Upper lobe of left lung (tissue), 6 donors: Measurements from ENCODE around the gene TTC32. TPM values are rescaled to one million over a fixed set of nuclear protein-coding genes. Genes with fewer than 3 reads are reported as not detected.

Source experiments
- ATAC-seq, 2 donors: fragments of 200-7000 bp; cut with Tn5 transposase; one replicate each; pipeline ENCODE4 v1.9.1; 2022; ENCODE audit warnings: mild to moderate bottlenecking in 2 of 2, moderate library complexity in 2 of 2; ENCODE audit not compliant: low FRiP score in 2 of 2
- DNase-seq, 2 donors: peaks; one replicate each; pipeline ENCODE4 v3.0.0-alpha.2; 2019 to 2020
- H3K27ac ChIP-seq, 4 donors: fragments of 200-600 bp; sonication (generic); one replicate each; pipeline ENCODE4 v1.5.1; 2016 to 2019
- H3K27me3 ChIP-seq, 4 donors: fragments of 200-600 bp; sonication (generic); one replicate each; pipeline ENCODE4 v1.5.1; 2017 to 2019
- H3K36me3 ChIP-seq, 4 donors: fragments of 200-600 bp; sonication (generic); one replicate each; pipeline ENCODE4 v1.5.1; 2016 to 2019
- H3K4me1 ChIP-seq, 4 donors: fragments of 200-600 bp; sonication (generic); one replicate each; pipeline ENCODE4 v1.5.1; 2018 to 2019
- H3K4me3 ChIP-seq, 4 donors: fragments of 200-600 bp; sonication (generic); one replicate each; pipeline ENCODE4 v1.5.1; 2017 to 2019; ENCODE audit warnings: mild to moderate bottlenecking in 2 of 4, moderate library complexity in 1 of 4
- H3K9me3 ChIP-seq, 4 donors: fragments of 200-600 bp; sonication (generic); one replicate each; pipeline ENCODE4 v1.5.1; 2018 to 2019
- EP300 ChIP-seq, 4 donors: sonication (generic); formaldehyde crosslinking; IDR thresholded peaks; one replicate each; pipeline ENCODE4 v1.5.1; 2017; ENCODE audit warnings: antibody characterized with exemption in 4 of 4, control low read depth in 2 of 4
- POLR2A ChIP-seq, 4 donors: fragments of 450-650 bp; IDR thresholded peaks; one replicate each; pipeline ENCODE4 v1.5.1; 2016 to 2017; ENCODE audit warnings: antibody characterized with exemption in 4 of 4, mild to moderate bottlenecking in 2 of 4
- POLR2AphosphoS5 ChIP-seq, 2 donors: sonication (generic); formaldehyde crosslinking; IDR thresholded peaks; one replicate each; pipeline ENCODE4 v1.5.1; 2017; ENCODE audit warnings: antibody characterized with exemption in 2 of 2
- WGBS, 2 donors: methylation state at CpG; one replicate each; pipeline ENCODE4 v1.1.5; 2017 to 2018; 5-methylcytosine and 5-hydroxymethylcytosine counted together
- total RNA-seq, 6 donors: library from RNA; depleted of rRNA in 4 of 6; stranded (reverse); fragments of >200 nt in 4 of 6; gene quantifications; one replicate each; pipeline versions ENCODE4 v1.1.0 to v1.2.1, GENCODE V29; 2016 to 2021
- TF ChIP-seq, protein P1 (sequence below), 6 experiments: fragments of 450-650 bp in 4 of 6; fragments of 200-600 bp in 2 of 6; sonication (generic) in 2 of 6; IDR thresholded peaks; one replicate each; pipeline ENCODE4 v1.5.1; 2016 to 2019; ENCODE audit warnings: antibody characterized with exemption in 6 of 6
- donor health status: DM: no; HTN: no; CAD: no; lungs with moderate emphysema.
- donor health status: DM: no; HTN: yes; CAD: no; lungs with severe emphysema.

The TTC32 gene
- total RNA-seq, 6 donors from 2014 or later: 8.4 to 14.7 (median 12.3) TPM

DNA sequence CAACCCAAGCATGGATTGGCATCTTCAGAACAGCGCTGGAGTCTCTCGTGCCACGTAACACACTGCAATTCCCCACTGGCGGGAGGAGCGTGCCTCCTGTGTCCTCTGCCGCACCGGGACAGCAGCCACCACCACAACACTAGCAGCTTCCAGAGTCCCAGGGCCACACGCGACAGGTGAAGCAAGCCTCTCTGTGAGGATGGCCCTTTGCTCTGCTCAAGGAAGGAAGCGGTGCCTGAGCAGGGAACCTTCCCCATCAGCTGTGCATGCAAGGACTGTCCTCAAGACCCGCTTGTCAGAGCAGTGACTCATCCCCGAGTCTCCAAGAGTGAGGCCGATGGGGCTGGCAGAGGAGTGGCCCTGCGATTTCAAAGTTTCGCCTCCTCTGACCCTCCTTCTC is 44.0 kb downstream of the TTC32 start:
- DNase-seq (peak in 1 of 2 donors; percentile 45), ATAC-seq (no peak)
- Histone ChIP-seq H3K27me3 (no peaks in the 10 kb centered on the region), H3K9me3 (no peaks in the 10 kb centered on the region), H3K4me1 (no peaks in the 10 kb centered on the region), H3K27ac (no peak overlapping the region), H3K36me3 (no peaks in the 10 kb centered on the region), H3K4me3 (no peak overlapping the region)
- TF ChIP-seq POLR2AphosphoS5 (IDR thresholded peaks at IDR 0.05) (no peak), EP300 (IDR thresholded peaks at IDR 0.05) (no peak), POLR2A (IDR thresholded peaks at IDR 0.05) (no peak)
- TF ChIP-seq, protein P1, sequence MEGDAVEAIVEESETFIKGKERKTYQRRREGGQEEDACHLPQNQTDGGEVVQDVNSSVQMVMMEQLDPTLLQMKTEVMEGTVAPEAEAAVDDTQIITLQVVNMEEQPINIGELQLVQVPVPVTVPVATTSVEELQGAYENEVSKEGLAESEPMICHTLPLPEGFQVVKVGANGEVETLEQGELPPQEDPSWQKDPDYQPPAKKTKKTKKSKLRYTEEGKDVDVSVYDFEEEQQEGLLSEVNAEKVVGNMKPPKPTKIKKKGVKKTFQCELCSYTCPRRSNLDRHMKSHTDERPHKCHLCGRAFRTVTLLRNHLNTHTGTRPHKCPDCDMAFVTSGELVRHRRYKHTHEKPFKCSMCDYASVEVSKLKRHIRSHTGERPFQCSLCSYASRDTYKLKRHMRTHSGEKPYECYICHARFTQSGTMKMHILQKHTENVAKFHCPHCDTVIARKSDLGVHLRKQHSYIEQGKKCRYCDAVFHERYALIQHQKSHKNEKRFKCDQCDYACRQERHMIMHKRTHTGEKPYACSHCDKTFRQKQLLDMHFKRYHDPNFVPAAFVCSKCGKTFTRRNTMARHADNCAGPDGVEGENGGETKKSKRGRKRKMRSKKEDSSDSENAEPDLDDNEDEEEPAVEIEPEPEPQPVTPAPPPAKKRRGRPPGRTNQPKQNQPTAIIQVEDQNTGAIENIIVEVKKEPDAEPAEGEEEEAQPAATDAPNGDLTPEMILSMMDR (IDR thresholded peaks at IDR 0.05): no peak
- 93 to 94% methylated on average over 12 to 15 of the region's 15 CpGs for WGBS, 2 donors

DNA sequence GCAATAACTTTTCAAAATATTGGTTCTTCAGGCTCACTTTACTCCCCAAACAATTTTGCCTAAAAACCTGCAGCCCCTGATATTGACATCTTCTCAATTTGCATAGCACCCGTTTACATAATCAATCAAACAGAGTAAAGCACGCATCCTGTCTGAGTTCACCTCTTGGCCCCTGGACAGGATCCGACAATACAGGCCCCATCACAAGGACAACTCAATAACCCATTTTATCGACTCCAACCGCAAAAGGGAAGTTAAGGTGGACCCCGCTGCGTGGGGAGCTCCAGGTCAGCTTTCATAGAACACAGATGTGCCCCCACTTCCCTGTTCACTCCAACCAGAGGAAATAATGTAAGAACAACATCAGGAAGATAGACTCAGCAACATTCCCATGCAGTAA is 44.7 kb downstream of the TTC32 start:
- TF ChIP-seq POLR2AphosphoS5 (IDR thresholded peaks at IDR 0.05) (no peak), POLR2A (IDR thresholded peaks at IDR 0.05) (no peak), EP300 (IDR thresholded peaks at IDR 0.05) (no peak)
- TF ChIP-seq, protein P1 (IDR thresholded peaks at IDR 0.05): no peak
- WGBS, 2 donors: 54 to 69% methylated on average over 7 of the region's 7 CpGs
- H3K9me3 ChIP-seq: no peaks in the 10 kb centered on the region
- no peak overlapping the region for H3K27ac ChIP-seq
- no peak overlapping the region for H3K4me3 ChIP-seq
- H3K4me1 ChIP-seq: no peaks in the 10 kb centered on the region
- H3K36me3 ChIP-seq: no peaks in the 10 kb centered on the region
- DNase-seq: no peak
- H3K27me3 ChIP-seq: no peaks in the 10 kb centered on the region
- no peak for ATAC-seq

DNA sequence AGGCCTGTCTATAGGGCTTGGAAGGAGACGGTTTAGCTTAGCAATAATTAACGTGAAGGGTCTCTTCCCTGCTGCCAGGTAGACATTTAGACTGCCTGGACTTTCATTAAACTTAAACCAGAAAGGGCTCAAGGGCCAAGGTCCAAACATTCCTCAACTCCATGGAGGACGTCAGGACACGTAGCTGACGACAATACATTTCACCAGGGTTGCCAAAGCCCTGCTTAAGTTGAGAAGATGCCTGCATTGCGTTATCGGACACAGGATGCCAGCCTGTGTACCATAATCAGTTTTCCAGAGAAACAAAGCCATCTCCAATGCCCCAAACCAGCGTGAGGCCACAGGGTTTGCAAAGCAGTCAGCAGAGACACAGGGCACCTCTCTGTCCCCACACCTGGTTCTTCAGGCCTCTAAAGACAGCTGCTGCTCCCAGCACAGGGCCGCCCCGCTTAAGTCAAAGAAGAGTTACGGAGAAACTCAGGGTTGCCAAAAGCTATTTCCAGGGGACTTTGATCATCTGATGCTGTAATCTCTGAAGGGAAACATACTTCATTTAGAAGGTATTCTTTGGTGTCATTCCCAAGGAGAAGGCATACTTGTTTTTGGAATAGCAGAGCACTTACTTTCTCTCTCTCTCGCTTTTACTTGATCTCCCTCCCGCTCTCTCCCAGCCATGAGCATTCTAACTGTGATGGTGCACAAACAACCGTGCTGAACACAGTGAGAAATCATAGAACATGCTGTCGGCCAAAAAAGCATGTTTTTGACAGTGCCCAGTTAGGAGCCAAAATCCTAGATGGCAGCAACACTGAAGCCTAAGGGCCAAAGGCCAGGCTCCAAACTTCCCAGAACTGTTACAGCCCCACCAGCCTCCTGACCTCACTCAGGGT is 46.0 kb downstream of the TTC32 start:
- Histone ChIP-seq H3K9me3 (no peaks in the 10 kb centered on the region), H3K27me3 (no peaks in the 10 kb centered on the region), H3K4me1 (no peaks in the 10 kb centered on the region), H3K4me3 (no peak overlapping the region), H3K27ac (no peak overlapping the region), H3K36me3 (no peaks in the 10 kb centered on the region)
- peak in 1 of 2 donors; percentile 63 for ATAC-seq
- DNase-seq: no peak
- no peak for TF ChIP-seq POLR2A (IDR thresholded peaks at IDR 0.05)
- no peak for TF ChIP-seq POLR2AphosphoS5 (IDR thresholded peaks at IDR 0.05)
- no peak for TF ChIP-seq EP300 (IDR thresholded peaks at IDR 0.05)
- TF ChIP-seq, protein P1 (IDR thresholded peaks at IDR 0.05): no peak
- 79 to 81% methylated on average over 15 of the region's 15 CpGs for WGBS, 2 donors

DNA sequence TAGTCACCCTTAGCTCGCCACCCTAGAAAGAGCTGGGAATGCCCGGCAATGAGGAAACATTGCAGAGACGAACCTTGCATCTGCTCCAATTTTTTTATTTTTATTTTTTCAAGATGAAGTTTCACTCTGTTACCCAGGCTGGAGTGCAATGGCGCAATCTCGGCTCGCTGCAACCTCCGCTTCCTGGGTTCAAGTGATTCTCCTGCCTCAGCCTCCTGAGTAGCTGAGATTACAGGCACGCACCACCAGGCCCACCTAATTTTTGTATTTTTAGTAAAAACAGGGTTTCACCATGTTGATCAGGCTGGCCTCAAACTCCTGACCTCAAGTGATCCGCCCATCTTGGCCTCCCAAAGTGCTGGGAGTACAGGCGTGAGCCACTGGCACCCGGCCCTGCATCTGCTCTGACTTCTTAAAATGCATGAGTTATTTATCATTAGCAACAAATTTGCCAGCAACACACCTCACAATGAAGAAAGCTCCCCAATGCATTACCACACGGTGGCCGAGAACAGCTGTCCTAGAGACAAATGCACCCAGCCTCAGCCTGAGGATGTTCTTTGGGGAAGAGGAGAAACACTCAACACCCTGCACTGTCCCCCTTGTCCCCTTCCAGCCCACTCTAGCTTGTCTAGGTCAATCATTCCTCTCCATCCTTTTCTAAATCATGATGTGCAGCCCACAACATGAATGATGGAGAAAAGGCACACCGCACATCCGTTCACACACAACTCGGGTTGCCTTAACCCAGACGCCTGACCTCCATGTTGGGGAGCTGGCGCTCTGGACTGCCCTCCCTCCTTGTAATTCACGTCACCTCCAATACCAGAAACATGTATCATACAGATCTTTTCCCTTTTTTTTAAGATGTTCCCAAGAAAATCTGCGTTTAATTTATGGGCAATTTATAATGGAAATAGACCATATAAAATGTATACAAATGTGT is 46.9 kb downstream of the TTC32 start:
- ATAC-seq (peak in 1 of 2 donors; percentile 5), DNase-seq (no peak)
- Histone ChIP-seq H3K9me3 (no peaks in the 10 kb centered on the region), H3K4me3 (no peak overlapping the region), H3K27me3 (no peaks in the 10 kb centered on the region), H3K27ac (no peak overlapping the region), H3K4me1 (no peaks in the 10 kb centered on the region), H3K36me3 (no peaks in the 10 kb centered on the region)
- 92 to 95% methylated on average over 20 of the region's 20 CpGs for WGBS, 2 donors
- no peak for TF ChIP-seq POLR2A (IDR thresholded peaks at IDR 0.05)
- TF ChIP-seq, protein P1 (IDR thresholded peaks at IDR 0.05): no peak
- TF ChIP-seq POLR2AphosphoS5 (IDR thresholded peaks at IDR 0.05): no peak
- no peak for TF ChIP-seq EP300 (IDR thresholded peaks at IDR 0.05)
